Sigmoid colon (tissue), 4 donors: Measurements from ENCODE around the gene NOTCH3.

ENCODE experiments used
- CTCF ChIP-seq, 4 experiments: fragments of 450-650 bp in 3 of 4; fragments of 200-600 bp in 1 of 4; IDR thresholded peaks; one replicate each; pipeline ENCODE4 v1.5.1; 2016 to 2019; ENCODE audit warnings: antibody characterized with exemption in 4 of 4, mild to moderate bottlenecking in 3 of 4, moderate library complexity in 2 of 4
- EP300 ChIP-seq, 4 donors: sonication (generic); formaldehyde crosslinking; IDR thresholded peaks; one replicate each; pipeline ENCODE4 v1.6.1; 2017; ENCODE audit warnings: antibody characterized with exemption in 4 of 4
- POLR2A ChIP-seq, 2 donors: fragments of 450-650 bp; IDR thresholded peaks; one replicate each; pipeline ENCODE4 v1.6.1; 2016; ENCODE audit warnings: antibody characterized with exemption in 2 of 2, mild to moderate bottlenecking in 2 of 2, moderate library complexity in 2 of 2
- POLR2AphosphoS5 ChIP-seq, 4 donors: sonication (generic); formaldehyde crosslinking; IDR thresholded peaks; one replicate each; pipeline ENCODE4 v1.6.1; 2017; ENCODE audit warnings: antibody characterized with exemption in 4 of 4

- TF ChIP-seq CTCF (IDR thresholded peaks at IDR 0.05) (no peak), EP300 (IDR thresholded peaks at IDR 0.05) (no peak), POLR2AphosphoS5 (IDR thresholded peaks at IDR 0.05) (peak in 2 of 4 donors; percentile 16 to 23), POLR2A (IDR thresholded peaks at IDR 0.05) (no peak)
Observed at GRCh38 chr19:15115762-15116615, 84.8 kb downstream of the NOTCH3 start.
